ENCODE results near the gene ST6GALNAC3.

The ST6GALNAC3 gene

DNA sequence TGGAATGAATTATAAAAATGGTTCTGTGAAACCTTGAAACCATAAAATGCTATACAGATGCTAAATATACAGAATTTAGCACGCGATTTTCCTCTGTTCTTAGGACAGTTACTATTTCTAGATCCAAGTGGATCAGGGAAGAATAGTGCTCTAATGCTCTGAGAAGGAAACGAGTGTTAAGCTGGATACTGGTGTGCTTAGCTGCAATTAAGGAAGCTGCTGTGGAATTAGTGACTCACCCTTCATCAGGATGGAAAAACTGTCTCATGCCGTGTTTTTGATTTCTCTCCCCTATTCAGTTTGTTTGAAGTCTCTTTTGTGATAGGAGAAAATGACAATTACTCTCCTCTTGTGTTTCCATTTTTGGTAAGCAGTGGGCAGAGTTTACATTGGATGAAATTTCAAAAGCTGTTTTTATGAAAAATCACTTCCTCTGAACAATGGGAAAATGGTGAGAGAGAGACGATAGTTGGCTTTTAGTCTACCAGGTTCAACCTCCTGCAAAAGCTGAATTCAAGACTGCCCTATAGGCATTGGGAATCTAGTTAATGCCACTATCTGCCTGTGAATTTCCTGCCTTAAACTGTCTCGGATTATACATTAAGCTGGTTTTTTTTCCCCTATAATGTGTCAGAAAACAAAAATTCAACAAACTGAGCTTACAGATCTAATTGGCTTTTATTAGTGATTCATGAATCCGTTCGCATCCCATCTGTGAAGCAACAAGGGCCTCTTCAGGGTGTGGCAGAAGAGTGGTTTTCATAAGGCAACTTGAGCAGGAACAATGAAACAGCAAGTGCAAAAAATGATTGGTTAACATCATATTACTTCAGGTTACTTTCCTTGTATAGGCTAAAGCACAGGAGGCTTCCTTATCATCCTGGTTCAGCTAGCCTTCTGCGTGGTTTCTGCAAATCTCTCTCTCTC is 179.8 kb downstream of the ST6GALNAC3 start:
- DNase-seq: peak; percentile 27

DNA sequence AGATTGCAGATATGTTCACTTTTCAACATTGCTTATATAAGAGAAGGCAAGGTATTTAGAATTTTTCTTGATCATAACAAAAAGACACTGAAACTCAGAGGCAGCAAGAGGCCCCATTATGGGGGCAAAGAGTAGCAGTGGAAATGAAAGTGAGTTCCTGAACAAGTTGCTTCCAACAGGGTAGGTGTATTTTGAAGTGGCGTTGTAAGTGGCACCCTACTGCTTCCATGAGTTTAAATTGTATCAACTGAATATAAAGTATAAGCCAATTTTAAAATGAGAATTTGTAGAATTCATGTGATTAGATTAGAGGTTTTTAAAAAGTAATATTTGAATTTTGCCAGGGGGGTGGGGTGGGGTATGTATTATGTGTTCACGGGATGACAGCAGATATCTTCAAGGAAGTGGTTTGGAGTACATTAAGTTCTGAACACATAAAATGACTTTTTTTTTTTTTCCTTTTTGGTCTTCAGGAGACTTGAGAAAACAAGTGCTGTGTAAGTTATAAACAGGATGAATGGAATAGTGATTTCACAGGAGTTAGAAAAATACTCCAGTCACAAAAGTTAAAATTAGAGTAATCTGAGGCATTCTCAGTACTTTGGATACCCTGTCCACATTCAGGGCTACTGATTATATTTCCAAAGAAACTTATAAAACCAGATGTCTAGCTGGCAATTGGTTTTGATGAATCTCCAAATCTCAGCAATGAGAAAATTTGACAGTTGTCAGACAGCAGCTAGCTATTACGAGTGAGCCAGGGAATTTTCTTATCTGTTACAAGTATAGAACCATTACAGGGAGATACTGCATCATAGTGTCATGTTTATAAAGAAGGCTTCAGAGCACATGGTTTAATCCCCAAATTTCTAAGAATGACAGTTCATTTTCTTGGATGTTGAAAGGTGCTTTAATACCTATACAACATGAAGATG is 182.0 kb downstream of the ST6GALNAC3 start:
- no peak for DNase-seq

DNA sequence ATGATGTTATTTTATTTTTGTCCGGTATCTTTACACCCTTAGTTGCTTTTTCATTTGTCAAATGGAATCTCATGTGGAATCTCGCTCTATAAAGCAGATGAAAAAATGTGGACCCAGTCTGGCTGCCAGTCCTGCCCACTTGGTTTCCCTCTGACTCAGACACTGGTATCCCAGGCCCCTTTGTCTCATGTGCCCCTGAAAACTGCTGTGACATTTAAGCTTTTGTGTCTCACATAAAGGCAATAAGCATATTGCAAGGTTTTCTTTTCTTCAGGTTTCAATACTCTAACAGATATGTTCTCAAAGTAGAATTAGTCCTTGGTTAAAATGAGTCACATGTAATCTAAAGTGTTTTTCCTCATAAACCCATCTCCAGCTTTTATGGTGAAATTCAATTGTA is 183.3 kb downstream of the ST6GALNAC3 start:
- DNase-seq: no peak

DNA sequence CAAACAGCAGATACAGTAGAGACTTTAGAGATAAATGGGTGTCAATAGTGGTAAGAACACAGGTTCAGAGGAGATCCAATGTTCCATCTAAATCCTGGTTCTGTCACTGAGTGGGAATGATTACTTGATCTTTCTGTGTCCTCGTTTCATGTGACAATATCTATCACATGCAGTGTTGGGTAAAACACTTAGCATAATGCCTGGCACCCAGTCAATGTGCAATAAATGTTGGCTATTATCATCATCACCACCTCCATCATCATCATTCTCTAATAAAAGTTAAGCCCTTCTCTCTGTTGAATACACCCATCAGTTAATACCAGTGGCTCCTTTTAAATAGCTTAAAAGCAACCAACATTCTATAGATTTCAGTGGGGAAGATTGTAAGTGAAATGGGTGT is 184.7 kb downstream of the ST6GALNAC3 start:
- DNase-seq: no peak

DNA sequence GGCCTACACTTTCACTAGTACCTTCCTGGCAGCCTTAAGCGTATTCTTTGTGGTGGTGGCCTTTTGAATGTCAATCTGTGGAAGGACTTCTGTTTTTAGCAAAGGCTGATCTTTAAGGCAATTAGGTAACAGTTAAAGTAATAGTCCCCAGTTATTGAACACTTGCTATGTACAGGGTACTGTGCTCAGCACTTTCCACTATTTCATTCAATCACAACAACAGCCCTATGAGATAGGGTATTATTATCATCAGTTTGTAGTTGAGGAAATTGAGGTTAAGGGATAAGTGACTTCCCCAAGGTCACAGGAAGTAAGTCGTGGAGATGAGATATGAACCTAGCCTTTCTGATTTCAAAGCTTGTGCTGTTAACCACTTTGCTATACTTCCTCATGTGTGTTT is 185.7 kb downstream of the ST6GALNAC3 start:
- no peak for DNase-seq

DNA sequence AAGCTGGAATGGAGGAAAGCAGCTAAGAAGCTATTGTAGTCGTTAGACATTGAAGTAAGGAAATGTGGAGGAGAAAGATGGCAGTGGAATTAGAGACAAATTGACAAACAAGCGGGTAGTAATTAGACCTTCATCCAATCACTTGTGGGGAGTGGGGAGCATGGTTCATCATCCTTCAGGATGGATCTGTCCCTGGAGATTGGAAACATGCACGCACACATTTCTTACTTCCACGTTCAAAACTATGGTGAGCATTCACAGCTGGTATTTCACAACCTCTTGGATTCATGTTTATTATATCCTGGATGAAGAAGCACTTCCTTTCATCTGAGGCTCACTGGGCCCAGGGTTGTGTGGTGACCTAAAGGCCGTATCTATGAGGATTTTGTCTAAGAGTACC is 188.1 kb downstream of the ST6GALNAC3 start:
- DNase-seq: no peak

DNA sequence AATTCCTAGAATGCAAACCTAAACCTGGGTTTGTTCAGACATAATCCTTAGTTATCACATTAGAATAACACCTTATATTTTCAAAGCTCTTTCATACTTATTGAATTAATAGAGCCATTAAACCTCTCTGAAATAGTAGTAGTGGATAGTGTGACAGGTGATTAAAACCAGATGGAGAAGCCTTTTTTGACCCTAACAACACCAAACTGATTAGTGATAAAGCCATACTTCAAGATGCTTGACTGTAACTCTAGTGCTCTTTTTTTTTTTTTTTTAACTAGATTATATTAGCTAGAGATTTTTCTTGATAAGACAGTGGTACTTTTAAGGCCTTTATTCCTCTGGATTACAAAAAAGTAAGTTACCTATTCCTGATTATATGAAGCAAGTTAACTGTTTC is 190.1 kb downstream of the ST6GALNAC3 start:
- DNase-seq: no peak

DNA sequence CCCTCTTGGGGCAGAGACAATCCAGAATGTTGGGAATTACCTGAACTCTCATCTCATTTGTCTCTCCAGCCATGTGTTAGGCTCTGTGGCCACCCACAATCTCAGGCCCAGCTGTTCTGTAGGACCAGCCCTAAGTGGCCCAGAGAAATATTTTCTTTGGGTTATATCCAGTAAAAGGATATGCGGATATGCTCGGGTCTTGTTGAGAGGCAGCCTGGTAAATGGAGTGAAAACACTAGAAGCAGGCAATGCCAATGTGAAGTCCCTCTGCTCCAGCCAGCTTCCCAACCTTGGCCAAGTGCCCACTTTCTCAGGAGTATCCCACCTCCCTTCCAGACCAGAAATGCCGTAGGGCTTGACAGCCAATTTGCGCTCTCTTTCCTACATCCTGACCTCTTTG is 192.2 kb downstream of the ST6GALNAC3 start:
- DNase-seq: no peak

DNA sequence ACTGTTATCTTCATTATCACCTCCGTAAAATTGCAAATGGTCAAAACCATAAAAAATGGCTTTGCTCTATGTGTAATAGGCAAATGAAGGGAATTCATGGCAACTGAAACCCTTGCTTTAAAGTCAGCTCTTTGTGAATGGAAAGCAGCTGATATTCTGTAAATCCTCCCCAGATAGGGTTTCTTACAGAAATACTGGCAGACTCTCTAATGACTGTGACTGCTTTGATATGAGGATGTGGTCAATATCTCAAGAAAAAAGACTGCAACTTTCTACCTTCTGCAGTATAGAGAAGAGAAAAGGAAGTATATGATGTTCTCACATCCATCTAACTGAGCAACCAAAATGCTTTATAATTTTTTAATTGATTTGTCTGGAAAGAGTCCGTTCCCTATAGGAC is 193.1 kb downstream of the ST6GALNAC3 start:
- DNase-seq: no peak

DNA sequence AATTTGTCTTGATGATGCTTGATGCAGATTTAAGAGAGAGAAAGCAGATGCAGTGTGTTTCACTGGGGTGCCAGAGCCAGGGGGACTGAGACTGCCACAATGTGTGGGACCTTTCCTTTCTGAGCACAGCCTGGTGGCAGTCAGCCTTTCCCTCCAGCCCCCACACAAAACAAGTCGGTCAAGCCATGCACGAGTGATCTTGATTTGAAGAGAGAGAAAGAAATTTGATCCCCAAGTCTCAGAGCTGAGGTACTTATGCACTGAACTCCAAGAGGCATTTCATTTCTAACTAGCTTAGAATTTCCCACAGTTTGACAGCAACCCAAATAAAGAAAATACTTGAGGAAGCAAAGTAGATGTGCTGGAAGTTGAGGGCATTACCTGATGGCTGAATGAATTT is 193.8 kb downstream of the ST6GALNAC3 start:
- no peak for DNase-seq

DNA sequence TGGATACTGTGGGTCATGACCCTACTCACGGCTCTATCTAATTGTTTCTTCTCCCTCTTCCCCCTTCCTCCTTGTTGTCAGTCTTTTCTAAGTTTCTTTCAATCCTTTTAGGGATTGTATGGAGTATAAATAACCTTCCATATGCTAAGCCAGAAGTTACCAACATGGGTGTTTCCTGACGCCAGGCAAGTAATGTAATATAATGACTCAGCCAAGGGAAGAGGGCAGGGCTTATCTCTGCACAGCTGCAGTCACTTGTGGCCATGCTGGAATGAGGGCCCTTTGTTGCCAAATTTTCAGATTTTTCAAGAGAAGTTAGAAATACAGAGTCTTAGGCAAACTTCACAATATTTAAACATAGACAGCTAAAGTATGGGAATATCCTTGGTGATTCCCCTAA is 194.6 kb downstream of the ST6GALNAC3 start:
- DNase-seq: peak; percentile 70

DNA sequence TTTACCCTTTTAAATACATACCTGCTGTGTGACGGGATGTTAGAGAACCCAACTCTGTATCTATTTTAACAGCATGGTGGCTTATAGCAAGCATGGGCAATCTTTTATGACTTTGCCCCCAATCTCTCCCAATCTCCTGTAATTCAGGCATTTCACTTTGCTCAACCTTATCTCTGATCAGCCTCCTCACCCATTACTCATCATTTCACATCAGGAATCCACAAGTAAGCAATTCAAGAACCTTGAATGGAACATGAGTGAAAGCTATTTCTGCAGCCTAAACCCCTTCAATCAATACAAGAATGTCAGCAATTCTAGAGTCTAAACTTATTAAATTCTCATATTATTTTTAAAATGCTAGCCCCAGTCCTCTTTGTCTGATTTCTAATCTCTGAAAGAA is 199.8 kb downstream of the ST6GALNAC3 start:
- DNase-seq: no peak

DNA sequence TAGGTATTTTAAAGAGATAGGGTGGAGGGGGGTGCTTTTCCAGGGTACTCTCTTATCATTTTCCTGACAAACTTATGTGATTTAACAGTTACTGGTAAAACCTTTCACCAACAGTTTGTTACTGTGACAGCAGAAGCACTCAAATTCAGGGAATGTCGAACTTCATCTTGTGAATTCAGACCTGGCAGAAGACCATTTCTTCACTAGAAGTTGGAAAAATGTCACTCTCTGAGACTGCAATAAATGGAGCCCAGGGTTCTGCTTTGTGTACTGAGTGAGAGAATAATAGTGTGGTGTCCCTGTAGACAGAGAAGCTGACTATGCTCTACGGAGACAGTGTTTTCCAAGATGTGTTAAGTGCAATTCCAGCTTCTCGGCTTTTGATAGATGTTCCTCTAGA is 200.2 kb downstream of the ST6GALNAC3 start:
- DNase-seq: no peak

DNA sequence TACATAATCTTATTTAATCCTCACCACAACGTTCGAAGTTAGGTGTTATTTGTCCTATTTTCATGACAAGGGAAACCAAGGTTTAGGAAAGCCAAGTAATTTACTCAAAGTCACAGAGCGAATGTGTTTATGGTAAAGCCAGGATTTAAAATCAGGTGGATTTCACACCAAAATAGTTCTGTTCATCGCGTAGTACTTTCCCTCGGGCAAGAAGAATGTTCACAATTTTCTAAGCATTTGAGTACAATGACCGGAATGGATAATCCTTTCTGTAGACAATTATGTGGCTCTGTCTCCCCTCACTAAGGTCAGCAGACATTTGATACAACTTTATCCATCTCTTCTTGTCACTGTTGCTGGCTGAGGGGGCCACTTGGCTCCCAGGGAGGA is 204.2 kb downstream of the ST6GALNAC3 start:
- DNase-seq: no peak

DNA sequence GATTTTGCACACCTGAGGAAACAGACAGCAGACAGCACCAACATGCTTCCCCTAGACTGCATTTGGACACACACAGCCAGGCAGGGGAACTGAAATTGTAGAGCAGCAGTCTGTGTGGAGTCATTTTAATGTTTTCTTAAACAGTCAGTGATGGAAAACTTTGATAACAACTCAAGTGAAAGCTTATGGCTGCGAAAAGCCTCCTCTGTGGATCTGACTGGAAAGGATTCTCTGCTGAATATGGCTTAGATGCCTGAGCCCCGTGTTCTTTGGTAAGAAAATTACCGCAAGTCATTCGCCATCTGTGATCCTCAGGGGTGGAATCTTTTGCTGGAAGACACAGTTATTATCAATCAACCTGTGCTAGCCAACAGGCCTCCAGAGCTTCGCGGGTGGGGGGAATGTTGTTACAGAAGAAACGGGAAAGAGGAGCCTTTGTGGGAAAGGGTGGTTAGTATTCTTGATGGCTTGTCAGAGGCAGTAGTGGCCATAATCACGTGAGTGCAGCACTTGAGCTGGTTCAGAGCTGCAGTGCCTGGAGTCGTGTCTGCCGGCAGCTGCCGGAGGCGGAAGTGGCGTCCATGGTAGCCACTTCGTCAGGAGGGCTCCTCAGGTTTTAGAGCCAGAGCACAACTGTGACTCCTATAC is 204.7 kb downstream of the ST6GALNAC3 start:
- DNase-seq: no peak

DNA sequence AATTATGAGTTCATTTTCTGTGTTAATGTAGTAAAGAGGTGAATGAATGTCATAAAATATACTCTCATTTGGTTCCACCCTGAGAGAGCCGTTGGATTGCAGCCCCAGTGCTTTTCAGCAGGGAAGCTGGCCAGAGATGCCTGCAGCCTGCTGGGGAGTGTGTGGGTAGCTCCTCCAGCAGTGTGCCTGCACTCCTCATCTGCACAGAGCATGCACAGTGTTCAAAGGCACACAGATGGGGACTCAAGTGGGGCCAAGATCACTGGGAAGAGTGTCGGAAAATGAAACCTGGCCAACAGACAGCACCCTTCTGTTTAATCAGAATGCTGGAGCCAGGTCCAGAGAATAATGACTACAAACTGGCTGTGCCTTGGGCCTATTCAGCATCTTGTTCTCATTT is 206.8 kb downstream of the ST6GALNAC3 start:
- no peak for DNase-seq

DNA sequence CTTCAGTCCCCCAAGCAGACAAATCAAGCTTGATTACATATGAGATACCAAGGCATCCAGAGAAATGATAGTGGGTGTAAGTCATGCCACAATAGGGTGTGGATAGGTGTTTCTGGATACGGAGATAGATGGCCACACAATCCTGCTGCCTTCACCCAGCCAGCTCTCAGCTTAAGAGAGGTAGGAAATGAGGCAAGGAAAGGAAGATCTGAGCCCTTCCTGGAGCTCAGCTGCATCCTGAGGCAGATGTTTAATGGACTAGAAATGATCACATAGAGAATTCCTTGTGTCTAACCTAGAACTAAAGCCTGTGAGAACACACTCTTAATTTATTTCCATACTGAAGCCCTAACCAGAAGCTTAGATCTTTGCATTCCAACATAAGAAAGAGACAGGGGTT is 210.3 kb downstream of the ST6GALNAC3 start:
- DNase-seq: no peak

DNA sequence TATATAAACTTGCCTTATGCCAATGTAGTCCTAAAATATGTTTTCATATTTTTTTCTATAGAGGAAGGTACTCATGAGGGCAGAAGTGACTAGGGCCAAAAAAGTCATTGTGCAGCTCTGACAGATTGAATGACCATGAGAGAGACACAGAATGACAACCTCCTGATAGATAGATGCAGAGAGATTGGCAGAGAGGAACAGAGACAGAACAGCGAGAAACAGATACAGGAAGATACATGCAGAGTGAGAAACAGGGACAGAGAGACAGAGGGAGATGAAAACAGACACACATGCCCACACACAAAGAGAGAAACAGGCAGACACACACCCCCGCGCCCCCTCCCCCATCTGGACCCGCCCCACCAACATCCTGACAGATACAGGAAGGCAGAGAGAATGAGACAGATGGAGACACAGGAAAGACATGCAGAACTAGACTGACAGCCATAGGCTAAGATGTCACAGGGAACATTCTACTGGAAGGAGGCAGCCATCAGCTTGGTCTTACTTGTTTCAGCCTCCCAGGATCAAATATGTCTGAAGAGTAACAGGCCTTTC is 211.1 kb downstream of the ST6GALNAC3 start:
- no peak for DNase-seq

DNA sequence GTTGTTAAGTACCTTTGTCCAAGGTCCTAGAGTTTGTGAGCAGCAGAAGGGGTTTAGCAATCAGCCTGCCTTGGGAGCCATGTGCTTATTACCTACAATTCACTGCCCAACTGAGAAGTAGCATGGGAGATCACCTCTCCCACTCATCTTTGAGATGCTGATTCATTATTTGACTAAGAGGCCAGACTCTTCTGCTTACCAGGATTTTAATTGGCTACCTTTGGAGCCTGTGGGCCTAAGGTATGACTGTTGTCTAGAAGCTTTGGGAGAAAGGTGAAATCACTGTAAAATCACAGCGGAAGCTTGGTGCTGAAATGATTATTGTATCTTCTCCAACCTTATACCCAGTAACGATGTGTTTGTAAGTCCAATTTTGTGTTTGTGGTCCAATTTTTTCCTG is 213.4 kb downstream of the ST6GALNAC3 start:
- no peak for DNase-seq

DNA sequence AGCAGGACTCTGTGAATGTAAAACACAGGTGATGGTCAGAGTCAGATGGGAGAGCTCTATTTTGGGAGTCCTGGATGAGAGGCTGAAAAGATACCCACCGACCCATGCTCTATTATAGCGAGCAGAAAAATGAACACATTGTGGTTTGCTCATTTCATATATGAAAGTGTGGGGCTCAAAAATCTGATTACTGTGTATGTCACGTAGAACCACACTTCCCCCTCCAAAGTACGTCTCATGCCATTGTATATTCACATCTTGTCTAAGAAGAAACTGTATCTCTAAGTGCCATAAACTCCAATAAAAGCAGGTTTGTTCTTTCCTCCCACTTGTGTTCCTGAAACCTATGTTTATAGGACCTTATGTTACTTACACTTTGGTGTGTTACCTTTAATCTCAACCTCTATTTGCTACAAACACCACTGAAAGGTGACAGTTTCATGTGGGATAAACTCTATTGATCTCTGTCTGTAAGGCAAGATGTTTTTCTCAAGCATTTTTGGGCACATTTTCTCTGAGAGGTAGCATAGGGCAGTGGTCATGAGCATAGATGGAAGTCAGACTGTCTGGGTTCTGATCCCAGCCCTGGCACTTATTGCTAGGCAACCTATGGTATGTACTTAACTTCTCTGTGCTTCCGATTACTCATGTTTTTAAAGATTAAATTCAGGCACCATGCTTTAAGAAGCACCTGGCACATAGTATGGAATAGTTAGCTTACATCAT is 214.4 kb downstream of the ST6GALNAC3 start:
- no peak for DNase-seq

DNA sequence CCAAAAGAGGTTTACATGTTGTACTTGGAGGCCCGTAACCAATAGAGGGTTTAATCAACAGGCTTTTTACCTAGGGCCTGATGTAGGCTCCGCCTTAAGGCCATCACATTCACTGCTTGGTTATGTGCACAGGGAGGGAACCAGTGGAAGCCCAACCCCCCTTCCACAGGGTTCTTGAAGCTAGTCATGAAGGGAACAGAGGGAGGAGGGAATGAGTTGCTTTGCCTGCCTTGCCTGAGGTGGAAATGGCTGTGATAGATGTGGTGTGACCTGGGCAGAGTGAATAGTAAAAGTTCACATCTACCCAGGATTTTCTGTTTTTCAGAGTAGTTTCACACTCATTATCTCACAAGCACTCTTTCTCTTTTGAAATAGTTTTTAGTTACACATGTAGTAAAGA is 215.1 kb downstream of the ST6GALNAC3 start:
- no peak for DNase-seq

DNA sequence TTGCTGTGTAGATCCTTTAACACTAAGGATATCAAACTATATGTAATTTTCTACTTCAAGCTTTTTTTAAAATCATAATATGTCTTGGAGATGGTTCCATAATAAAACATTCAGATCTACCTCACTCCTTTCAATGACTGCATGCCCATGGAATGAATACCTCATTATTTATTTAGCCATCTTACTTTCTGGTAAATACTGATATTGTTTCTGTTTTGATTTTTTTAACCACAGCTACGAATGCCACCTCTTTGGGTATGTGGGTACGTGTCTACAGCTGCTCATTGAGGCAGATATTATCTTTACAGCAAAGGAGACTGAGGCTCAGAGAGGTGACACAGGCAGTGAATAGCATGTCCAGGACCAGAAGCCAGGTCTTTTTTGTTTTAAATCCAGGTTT is 215.7 kb downstream of the ST6GALNAC3 start:
- DNase-seq: no peak
